H9 (cell line): ENCODE measurements around the gene CALY. TPM values are rescaled to one million over a fixed set of nuclear protein-coding genes. Genes with fewer than 3 reads are reported as not detected.

Source experiments
- DNase-seq: peaks from one replicate; pipeline ENCODE4 v3.0.0-alpha.2; 2017
- H2AFZ ChIP-seq: one replicate; pipeline ENCODE4 v1.6.1; 2013; ENCODE audit warnings: mild to moderate bottlenecking, low read length, control low read depth, moderate library complexity
- H2AK5ac ChIP-seq: 2 replicates; pipeline ENCODE4 v1.6.1; 2013; ENCODE audit warnings: low read length, control low read depth, mixed read lengths; ENCODE audit not compliant: insufficient read length
- H2BK120ac ChIP-seq: one replicate; pipeline ENCODE4 v1.6.1; 2013; ENCODE audit warnings: low read depth, mild to moderate bottlenecking, low read length, control low read depth, inconsistent platforms; ENCODE audit not compliant: poor library complexity, severe bottlenecking
- H2BK12ac ChIP-seq: 2 replicates; pipeline ENCODE4 v1.6.1; 2013; ENCODE audit warnings: low read length, control low read depth, mixed read lengths, low read depth; ENCODE audit not compliant: insufficient read length
- H2BK15ac ChIP-seq: 2 replicates; pipeline ENCODE4 v1.6.1; 2013; ENCODE audit warnings: low read depth, low read length, control low read depth
- H2BK20ac ChIP-seq: one replicate; pipeline ENCODE4 v1.6.1; 2013; ENCODE audit warnings: low read depth, mild to moderate bottlenecking, low read length, control low read depth, inconsistent platforms; ENCODE audit not compliant: poor library complexity, severe bottlenecking
- H2BK5ac ChIP-seq: 2 replicates; pipeline ENCODE4 v1.6.1; 2013; ENCODE audit warnings: low read length, control low read depth, mixed read lengths; ENCODE audit not compliant: insufficient read length
- H3K14ac ChIP-seq: 2 replicates; pipeline ENCODE4 v1.6.1; 2013; ENCODE audit warnings: low read length, control low read depth; ENCODE audit not compliant: insufficient read depth
- H3K18ac ChIP-seq: 2 replicates; pipeline ENCODE4 v1.6.1; 2013; ENCODE audit warnings: low read depth, mild to moderate bottlenecking, mixed read lengths, low read length, control low read depth; ENCODE audit not compliant: insufficient read length
- H3K23ac ChIP-seq: 2 replicates; pipeline ENCODE4 v1.6.1; 2013; ENCODE audit warnings: low read length, control low read depth, mixed read lengths, low read depth; ENCODE audit not compliant: insufficient read length
- H3K23me2 ChIP-seq: 2 replicates; pipeline ENCODE4 v1.6.1; 2013; ENCODE audit warnings: low read depth, mild to moderate bottlenecking, mixed read lengths, low read length, control low read depth; ENCODE audit not compliant: insufficient read length, poor library complexity, severe bottlenecking
- H3K27ac ChIP-seq: 2 replicates; pipeline ENCODE4 v1.5.1; 2013; ENCODE audit warnings: low read length, control low read depth, mixed read lengths, low read depth; ENCODE audit not compliant: insufficient read length
- H3K27me3 ChIP-seq: 2 replicates; pipeline ENCODE4 v1.6.1; 2013; ENCODE audit warnings: low read length, control low read depth, inconsistent platforms; ENCODE audit not compliant: insufficient read depth
- H3K4ac ChIP-seq: 2 replicates; pipeline ENCODE4 v1.6.1; 2013; ENCODE audit warnings: low read depth, mild to moderate bottlenecking, control low read depth, inconsistent platforms, low read length, moderate library complexity
- H3K4me1 ChIP-seq: 2 replicates; pipeline ENCODE4 v1.6.1; 2013; ENCODE audit warnings: low read length, control low read depth, inconsistent platforms; ENCODE audit not compliant: insufficient read depth
- H3K4me2 ChIP-seq: 2 replicates; pipeline ENCODE4 v1.6.1; 2013; ENCODE audit warnings: low read length, control low read depth, mixed read lengths; ENCODE audit not compliant: insufficient read length, insufficient read depth
- H3K56ac ChIP-seq: 2 replicates; pipeline ENCODE4 v1.6.1; 2013; ENCODE audit warnings: low read depth, mild to moderate bottlenecking, mixed read lengths, low read length, control low read depth; ENCODE audit not compliant: insufficient read length
- H3K79me1 ChIP-seq: 2 replicates; pipeline ENCODE4 v1.6.1; 2013; ENCODE audit warnings: low read depth, mild to moderate bottlenecking, moderate library complexity, low read length, control low read depth, inconsistent platforms; ENCODE audit not compliant: insufficient read depth, poor library complexity, severe bottlenecking
- H3K79me2 ChIP-seq: 2 replicates; pipeline ENCODE4 v1.6.1; 2013; ENCODE audit warnings: low read length, control low read depth, inconsistent platforms; ENCODE audit not compliant: insufficient read depth
- H3K9ac ChIP-seq: 2 replicates; pipeline ENCODE4 v1.6.1; 2013; ENCODE audit warnings: low read length, control low read depth, mixed read lengths; ENCODE audit not compliant: insufficient read length; ENCODE audit errors: extremely low read depth
- H3K9me3 ChIP-seq: one replicate; pipeline ENCODE4 v1.6.1; 2013; ENCODE audit warnings: low read depth, low read length, inconsistent platforms; ENCODE audit not compliant: control insufficient read depth
- H3T11ph ChIP-seq: one replicate; pipeline ENCODE4 v1.6.1; 2013; ENCODE audit warnings: mild to moderate bottlenecking, low read length, control low read depth, inconsistent platforms
- H4K20me1 ChIP-seq: one replicate; pipeline ENCODE4 v1.6.1; 2013; ENCODE audit not compliant: control insufficient read depth, insufficient read length, insufficient read depth
- H4K5ac ChIP-seq: 2 replicates; pipeline ENCODE4 v1.6.1; 2013; ENCODE audit warnings: low read depth, mild to moderate bottlenecking, mixed read lengths, low read length, control low read depth; ENCODE audit not compliant: insufficient read length
- H4K8ac ChIP-seq: replicated peaks from 2 replicates; pipeline ENCODE4 v1.6.1; 2013; ENCODE audit warnings: low read length, control low read depth, mixed read lengths, low read depth; ENCODE audit not compliant: insufficient read length
- H4K91ac ChIP-seq: 2 replicates; pipeline ENCODE4 v1.6.1; 2013; ENCODE audit warnings: low read depth, mild to moderate bottlenecking, moderate library complexity, mixed read lengths, low read length, control low read depth; ENCODE audit not compliant: insufficient read length
- H3K27ac Mint-ChIP-seq, 3 experiments: 2 replicates in 2 of 3; 3 replicates in 1 of 3; pipeline ENCODE4 v1.8.0; 2020 to 2021; ENCODE audit warnings: mixed read lengths in 3 of 3, mild to moderate bottlenecking in 1 of 3, moderate library complexity in 1 of 3
- H3K27me3 Mint-ChIP-seq: 2 replicates; pipeline ENCODE4 v1.8.0; 2021; ENCODE audit warnings: low read depth, mild to moderate bottlenecking, moderate library complexity, mixed read lengths
- H3K36me3 Mint-ChIP-seq, 3 experiments: 2 replicates in 2 of 3; 3 replicates in 1 of 3; pipeline ENCODE4 v1.8.0; 2020 to 2021; ENCODE audit warnings: low read depth in 3 of 3, mixed read lengths in 3 of 3; ENCODE audit not compliant: insufficient read depth in 1 of 3
- H3K4me1 Mint-ChIP-seq, 2 experiments: 2 replicates each; pipeline ENCODE4 v1.8.0; 2020; ENCODE audit warnings: mixed read lengths in 2 of 2
- H3K4me3 Mint-ChIP-seq, 2 experiments: 2 replicates in 1 of 2; 3 replicates in 1 of 2; pipeline ENCODE4 v1.8.0; 2020 to 2021; ENCODE audit warnings: mild to moderate bottlenecking in 2 of 2, mixed read lengths in 2 of 2, moderate library complexity in 1 of 2
- H3K9me3 Mint-ChIP-seq, 2 experiments: 2 replicates in 1 of 2; 3 replicates in 1 of 2; pipeline ENCODE4 v1.8.0; 2020; ENCODE audit warnings: mild to moderate bottlenecking in 2 of 2, mixed read lengths in 2 of 2, moderate library complexity in 1 of 2
- WGBS: extraction: QIAGEN DNeasy Blood & Tissue Kit; methylation state at CpG from one replicate; pipeline ENCODE4 v1.1.7; 2013; ENCODE audit warnings: missing lambda C conversion rate, low lambda C conversion rate, mixed read lengths; ENCODE audit not compliant: insufficient read length; ENCODE audit errors: extremely low coverage; 5-methylcytosine and 5-hydroxymethylcytosine counted together
- total RNA-seq: library from RNA; stranded (reverse); gene quantifications from 2 replicates; pipeline ENCODE4 v1.2.1, GENCODE V29; 2021
- TF ChIP-seq, protein P1 (sequence below): fragments of 200-600 bp; sonication (generic); conservative IDR thresholded peaks from 3 replicates; pipeline ENCODE4 v1.8.0; 2021; ENCODE audit warnings: antibody characterized with exemption, mild to moderate bottlenecking

The CALY gene
- total RNA-seq, 1 experiment from 2014 or later: 2.9 TPM

DNA sequence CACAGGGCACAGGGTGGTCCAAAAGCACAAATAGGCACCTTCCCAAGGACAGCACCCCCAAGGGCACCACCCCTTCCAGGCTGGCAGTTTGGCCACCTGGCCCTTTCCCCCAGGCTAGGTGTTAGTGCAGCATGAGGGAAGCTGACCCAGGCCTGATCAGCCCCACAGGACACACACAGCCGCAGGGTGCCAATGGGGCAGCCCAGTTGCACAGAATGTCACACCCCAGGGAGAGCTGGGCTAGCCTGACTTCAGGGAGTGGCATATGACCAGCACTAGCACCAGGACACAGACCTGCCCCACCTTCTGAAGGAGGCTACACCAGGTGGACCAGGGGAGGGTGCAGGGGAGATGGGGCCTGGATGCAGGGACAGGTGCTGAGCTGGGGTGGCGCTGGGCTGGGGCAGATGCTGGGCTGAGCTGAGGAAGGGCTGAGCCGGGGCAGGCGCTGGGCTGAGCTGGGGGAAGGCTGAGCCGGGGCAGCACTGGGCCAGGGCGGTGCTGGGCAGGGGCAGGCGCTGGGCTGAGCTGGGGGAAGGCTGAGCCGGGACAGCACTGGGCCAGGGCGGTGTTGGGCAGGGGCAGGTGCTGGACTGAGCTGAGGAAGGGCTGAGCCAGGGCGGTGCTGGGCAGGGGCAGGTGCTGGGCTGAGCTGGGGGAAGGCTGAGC lies 56.2 kb downstream of the CALY start:
- H2BK12ac ChIP-seq: no peak overlapping the region
- H3K27me3 Mint-ChIP-seq: peaks cover 8% of the 10 kb centered on the region
- no peak overlapping the region for H3K14ac ChIP-seq
- H3K4me3 Mint-ChIP-seq: no peak overlapping the region
- no peak overlapping the region for H4K8ac ChIP-seq
- H3K9me3 Mint-ChIP-seq: no peaks in the 10 kb centered on the region
- H3K79me2 ChIP-seq: no peaks in the 10 kb centered on the region
- no peak overlapping the region for H4K5ac ChIP-seq
- H3K36me3 Mint-ChIP-seq: peaks cover 14 to 46% (median 36%) of the 10 kb centered on the region in 3 experiments; a peak in 6 of 7 replicates
- H4K20me1 ChIP-seq: no peaks in the 10 kb centered on the region
- H2BK120ac ChIP-seq: no peak overlapping the region
- no peak overlapping the region for H3K4ac ChIP-seq
- peaks cover 3 to 7% of the 10 kb centered on the region in 2 experiments; a peak in 3 of 4 replicates for H3K4me1 Mint-ChIP-seq
- no peak overlapping the region for H2BK5ac ChIP-seq
- TF ChIP-seq, protein P1, sequence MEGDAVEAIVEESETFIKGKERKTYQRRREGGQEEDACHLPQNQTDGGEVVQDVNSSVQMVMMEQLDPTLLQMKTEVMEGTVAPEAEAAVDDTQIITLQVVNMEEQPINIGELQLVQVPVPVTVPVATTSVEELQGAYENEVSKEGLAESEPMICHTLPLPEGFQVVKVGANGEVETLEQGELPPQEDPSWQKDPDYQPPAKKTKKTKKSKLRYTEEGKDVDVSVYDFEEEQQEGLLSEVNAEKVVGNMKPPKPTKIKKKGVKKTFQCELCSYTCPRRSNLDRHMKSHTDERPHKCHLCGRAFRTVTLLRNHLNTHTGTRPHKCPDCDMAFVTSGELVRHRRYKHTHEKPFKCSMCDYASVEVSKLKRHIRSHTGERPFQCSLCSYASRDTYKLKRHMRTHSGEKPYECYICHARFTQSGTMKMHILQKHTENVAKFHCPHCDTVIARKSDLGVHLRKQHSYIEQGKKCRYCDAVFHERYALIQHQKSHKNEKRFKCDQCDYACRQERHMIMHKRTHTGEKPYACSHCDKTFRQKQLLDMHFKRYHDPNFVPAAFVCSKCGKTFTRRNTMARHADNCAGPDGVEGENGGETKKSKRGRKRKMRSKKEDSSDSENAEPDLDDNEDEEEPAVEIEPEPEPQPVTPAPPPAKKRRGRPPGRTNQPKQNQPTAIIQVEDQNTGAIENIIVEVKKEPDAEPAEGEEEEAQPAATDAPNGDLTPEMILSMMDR: no peak
- no peak overlapping the region for H2AK5ac ChIP-seq
- no peak for DNase-seq
- no peak overlapping the region; a peak in 1 of 7 replicates for H3K27ac Mint-ChIP-seq
- no peak overlapping the region for H3K4me2 ChIP-seq
- no peak overlapping the region for H2BK20ac ChIP-seq
- no CpG with 5 or more reads among the region's 10 CpGs for WGBS
- H4K91ac ChIP-seq: no peak overlapping the region
- H3K23me2 ChIP-seq: peaks cover 7% of the 10 kb centered on the region
- H3K9ac ChIP-seq: no peak overlapping the region
- no peak overlapping the region for H2BK15ac ChIP-seq
- no peak overlapping the region for H3K23ac ChIP-seq
- H3K9me3 ChIP-seq: no peaks in the 10 kb centered on the region
- H3K18ac ChIP-seq: no peak overlapping the region
- no peak overlapping the region for H3K56ac ChIP-seq
- H3T11ph ChIP-seq: no peak overlapping the region
- H3K4me1 ChIP-seq: no peaks in the 10 kb centered on the region
- H3K27me3 ChIP-seq: no peaks in the 10 kb centered on the region; the same call in 1 of the 2 replicates
- H3K79me1 ChIP-seq: no peaks in the 10 kb centered on the region
- H2AFZ ChIP-seq: no peak overlapping the region
- no peak overlapping the region for H3K27ac ChIP-seq
